SK-N-SH (cell line): Measurements from ENCODE around the gene CD83. TPM values are rescaled to one million over a fixed set of nuclear protein-coding genes. Genes with fewer than 3 reads are reported as not detected.

Experiments
- CTCF ChIA-PET: fragments of 300-600, 350-600 bp; formaldehyde crosslinking; extraction: SDS; loops from one replicate; lab custom pipeline; 2021; lab: Yijun Ruan, JAX
- POLR2A ChIA-PET: fragments of 350-600 bp; sonication (Branson Sonifier 250); formaldehyde crosslinking; extraction: SDS; loops from one replicate; lab custom pipeline; 2020; ENCODE audit warnings: antibody characterized with exemption, inconsistent platforms; lab: Yijun Ruan, JAX
- DNase-seq: peaks from one replicate; pipeline ENCODE4 v3.0.0; 2012
- H2AFZ ChIP-seq: fragments of 200-600 bp; sonication (generic); 2 replicates; pipeline ENCODE4 v1.8.1; 2016; ENCODE audit warnings: antibody characterized with exemption, mild to moderate bottlenecking, low read depth
- H3F3A ChIP-seq: fragments of 200-600 bp; sonication (generic); replicated peaks from 2 replicates; pipeline ENCODE3; 2016; ENCODE audit warnings: antibody characterized with exemption, mild to moderate bottlenecking; ENCODE audit not compliant: insufficient read depth
- H3K27ac ChIP-seq, 2 experiments: fragments of 200-500 bp in 1 of 2; fragments of 200-600 bp in 1 of 2; sonication (Bioruptor generic) in 1 of 2; sonication (generic), shearing (Covaris generic) in 1 of 2; 2 replicates each; pipeline versions ENCODE4 v1.5.1 to v1.6.1; 2014 to 2016; ENCODE audit warnings: low read depth in 2 of 2, inconsistent platforms in 1 of 2, low read length in 1 of 2, mild to moderate bottlenecking in 1 of 2, mixed read lengths in 1 of 2
- H3K27me3 ChIP-seq: fragments of 200-600 bp; sonication (generic), shearing (Covaris generic); 2 replicates; pipeline ENCODE4 v1.6.1; 2016; ENCODE audit warnings: mixed run types; ENCODE audit not compliant: insufficient read depth
- H3K36me3 ChIP-seq, 2 experiments: fragments of 200-500 bp in 1 of 2; fragments of 200-600 bp in 1 of 2; sonication (Bioruptor generic) in 1 of 2; sonication (generic) in 1 of 2; replicated peaks in 1 of 2; 2 replicates each; pipeline versions ENCODE3 to v1.5.1; 2014 to 2016; ENCODE audit warnings: low read length in 1 of 2, mild to moderate bottlenecking in 1 of 2; ENCODE audit not compliant: insufficient read depth in 2 of 2, control insufficient read depth in 1 of 2
- H3K4me1 ChIP-seq, 2 experiments: fragments of 200-500 bp in 1 of 2; fragments of 200-600 bp in 1 of 2; sonication (Bioruptor generic) in 1 of 2; sonication (generic), shearing (Covaris generic) in 1 of 2; 2 replicates each; pipeline versions ENCODE4 v1.5.1 to v1.6.1; 2014 to 2016; ENCODE audit warnings: low read depth in 1 of 2, low read length in 1 of 2, mixed run types in 1 of 2; ENCODE audit not compliant: insufficient read depth in 2 of 2, control insufficient read depth in 1 of 2
- H3K4me2 ChIP-seq: fragments of 200-600 bp; sonication (generic), shearing (Covaris generic); 2 replicates; pipeline ENCODE4 v1.6.1; 2017; ENCODE audit warnings: mixed run types
- H3K4me3 ChIP-seq, 2 experiments: fragments of 200-500 bp in 1 of 2; fragments of 200-600 bp in 1 of 2; sonication (Bioruptor generic) in 1 of 2; sonication (generic), shearing (Covaris generic) in 1 of 2; 2 replicates each; pipeline versions ENCODE4 v1.5.1 to v1.8.1; 2014 to 2016; ENCODE audit warnings: low read depth in 2 of 2, inconsistent platforms in 1 of 2, low read length in 1 of 2, mild to moderate bottlenecking in 1 of 2, mixed read lengths in 1 of 2, moderate library complexity in 1 of 2
- H3K79me2 ChIP-seq: fragments of 200-600 bp; sonication (generic); 2 replicates; pipeline ENCODE4 v1.8.1; 2017; ENCODE audit warnings: mild to moderate bottlenecking; ENCODE audit not compliant: insufficient read depth
- H3K9ac ChIP-seq: fragments of 200-600 bp; sonication (generic); 2 replicates; pipeline ENCODE4 v1.6.1; 2017; ENCODE audit warnings: mixed run types
- H3K9me2 ChIP-seq: fragments of 200-600 bp; sonication (generic); 2 replicates; pipeline ENCODE4 v1.6.1; 2017; ENCODE audit warnings: mixed run types
- H3K9me3 ChIP-seq: fragments of 200-600 bp; sonication (generic); 2 replicates; pipeline ENCODE4 v1.6.1; 2017; ENCODE audit warnings: mixed run types, mild to moderate bottlenecking, moderate library complexity
- H4K20me1 ChIP-seq: fragments of 200-600 bp; sonication (generic); 2 replicates; pipeline ENCODE4 v1.6.1; 2017; ENCODE audit warnings: mild to moderate bottlenecking, mixed run types; ENCODE audit not compliant: insufficient read depth
- ELF1 ChIP-seq: IDR thresholded peaks from 2 replicates; pipeline ENCODE4 v1.4.0; 2012
- EP300 ChIP-seq, 2 experiments: IDR thresholded peaks; 2 replicates each; pipeline versions ENCODE4 v1.4.0 to v1.6.1; 2012; ENCODE audit warnings: borderline replicate concordance in 1 of 2, low read depth in 1 of 2, low read length in 1 of 2
- GABPA ChIP-seq: IDR thresholded peaks from 2 replicates; pipeline ENCODE4 v1.4.0; 2012; ENCODE audit warnings: low read depth, mild to moderate bottlenecking
- GATA2 ChIP-seq: sonication (generic); formaldehyde crosslinking; IDR thresholded peaks from 2 replicates; pipeline ENCODE4 v1.5.0; 2020; ENCODE audit warnings: mild to moderate bottlenecking, missing genetic modification reagents
- IRF3 ChIP-seq: fragments of 150-350 bp; IDR thresholded peaks from 2 replicates; pipeline ENCODE4 v1.6.1; 2016; ENCODE audit warnings: mild to moderate bottlenecking, low read depth, low read length
- JUND ChIP-seq: IDR thresholded peaks from 2 replicates; pipeline ENCODE4 v1.4.0; 2012
- MAX ChIP-seq: IDR thresholded peaks from 2 replicates; pipeline ENCODE4 v1.4.0; 2012; ENCODE audit warnings: low read depth
- NFIC ChIP-seq: IDR thresholded peaks from 2 replicates; pipeline ENCODE4 v1.4.0; 2012; ENCODE audit warnings: borderline replicate concordance
- POLR2AphosphoS5 ChIP-seq: IDR thresholded peaks from 2 replicates; pipeline ENCODE4 v1.6.1; 2012; ENCODE audit warnings: low read depth, low read length
- RAD21 ChIP-seq: IDR thresholded peaks from 2 replicates; pipeline ENCODE4 v1.6.1; 2012; ENCODE audit warnings: mild to moderate bottlenecking, low read length
- RFX5 ChIP-seq: IDR thresholded peaks from 2 replicates; pipeline ENCODE4 v1.6.1; 2012; ENCODE audit warnings: mild to moderate bottlenecking, improper control_type of control experiment, low read length
- SIN3A ChIP-seq: IDR thresholded peaks from 2 replicates; pipeline ENCODE4 v1.6.1; 2012; ENCODE audit warnings: low read depth, mild to moderate bottlenecking, low read length, moderate library complexity, borderline replicate concordance
- SMC3 ChIP-seq: IDR thresholded peaks from 2 replicates; pipeline ENCODE4 v1.6.1; 2012; ENCODE audit warnings: low read depth, low read length, improper control_type of control experiment
- TEAD4 ChIP-seq: IDR thresholded peaks from 2 replicates; pipeline ENCODE4 v1.4.0; 2012; ENCODE audit warnings: mild to moderate bottlenecking, borderline replicate concordance; ENCODE audit not compliant: insufficient read depth
- USF1 ChIP-seq: IDR thresholded peaks from 2 replicates; pipeline ENCODE4 v1.4.0; 2012; ENCODE audit warnings: low read depth, borderline replicate concordance
- USF2 ChIP-seq: fragments of 150-350 bp; IDR thresholded peaks from 2 replicates; pipeline ENCODE4 v1.6.1; 2017; ENCODE audit warnings: antibody characterized with exemption, low read length, low read depth, borderline replicate concordance
- ZBTB33 ChIP-seq: IDR thresholded peaks from 2 replicates; pipeline ENCODE4 v1.4.0; 2012; ENCODE audit warnings: low read depth, borderline replicate concordance
- WGBS: methylation state at CpG from one replicate; pipeline ENCODE4 v1.1.6; 2017; ENCODE audit warnings: low lambda C conversion rate; 5-methylcytosine and 5-hydroxymethylcytosine counted together
- polyA plus RNA-seq, 3 experiments: library from polyadenylated mRNA; depleted of rRNA; stranded (reverse); fragments of >200 nt; gene quantifications; 2 replicates each; pipeline ENCODE4 v1.2.3, GENCODE V29; 2012

Gene CD83
- polyA plus RNA-seq, 1 of the 3 experiments (the other 2 are of a cell fraction) = 2.0 TPM

GRCh38 chr6:14174226-14174625 lies 56.7 kb downstream of the CD83 start:
- Histone ChIP-seq H3K27ac (no peak overlapping the region), H3F3A (no peaks in the 10 kb centered on the region), H3K9me3 (peaks cover 8% of the 10 kb centered on the region; the same call in 1 of the 2 replicates), H3K4me3 (no peak overlapping the region)
- POLR2A ChIA-PET = no interaction called here
- TF ChIP-seq NFIC (no peak), JUND (no peak), POLR2AphosphoS5 (no peak), RAD21 (no peak), IRF3 (no peak), EP300 (IDR thresholded peaks at IDR 0.05; ENCODE audit: borderline replicate concordance in 1 of 2, low read depth in 1 of 2, low read length in 1 of 2) (no peak), SIN3A (no peak)
- TF ChIP-seq, all 33 proteins: peak for 0
- Histone ChIP-seq H3K27me3 (no peaks in the 10 kb centered on the region), H2AFZ (no peak overlapping the region), H3K36me3 (peaks cover 0 to 8% of the 10 kb centered on the region in 2 experiments), H3K4me2 (no peak overlapping the region), H3K4me1 (no peaks in the 10 kb centered on the region), H3K9ac (no peak overlapping the region), H4K20me1 (no peaks in the 10 kb centered on the region), H3K9me2 (no peaks in the 10 kb centered on the region), H3K79me2 (no peaks in the 10 kb centered on the region)
- 30% methylated on average over 3 of the region's 3 CpGs for WGBS
- CTCF ChIA-PET = no interaction called here
- DNase-seq = no peak

- Histone ChIP-seq H4K20me1 (no peaks in the 10 kb centered on the region), H3K27ac (no peak overlapping the region), H2AFZ (no peak overlapping the region), H3K36me3 (peaks cover 0 to 7% of the 10 kb centered on the region in 2 experiments), H3K9ac (no peak overlapping the region), H3K9me2 (no peaks in the 10 kb centered on the region), H3K9me3 (peaks cover 6% of the 10 kb centered on the region; the same call in 1 of the 2 replicates), H3K4me2 (no peak overlapping the region), H3F3A (no peaks in the 10 kb centered on the region)
- WGBS = 60% methylated on average over 4 of the region's 4 CpGs
- no peak for DNase-seq
- TF ChIP-seq GABPA (no peak), ELF1 (no peak), USF1 (no peak)
- TF ChIP-seq, all 33 proteins: peak for 0
- Histone ChIP-seq H3K27me3 (no peaks in the 10 kb centered on the region), H3K4me3 (no peak overlapping the region), H3K4me1 (no peaks in the 10 kb centered on the region), H3K79me2 (no peaks in the 10 kb centered on the region)
- POLR2A ChIA-PET = no interaction called here
- CTCF ChIA-PET = no interaction called here
Observed at GRCh38 chr6:14174996-14175395, 57.4 kb downstream of the CD83 start.

- Histone ChIP-seq H3K27me3 (no peaks in the 10 kb centered on the region), H3K4me1 (no peaks in the 10 kb centered on the region), H3K79me2 (no peaks in the 10 kb centered on the region), H3K9ac (no peak overlapping the region), H3K9me2 (no peaks in the 10 kb centered on the region), H3K9me3 (no peaks in the 10 kb centered on the region), H4K20me1 (no peaks in the 10 kb centered on the region), H3K4me3 (no peak overlapping the region), H3K27ac (no peak overlapping the region), H2AFZ (no peak overlapping the region), H3F3A (no peaks in the 10 kb centered on the region), H3K4me2 (no peak overlapping the region), H3K36me3 (no peaks in the 10 kb centered on the region)
- ChIA-PET CTCF (no interaction called here), POLR2A (no interaction called here)
- WGBS = 49% methylated on average over 7 of the region's 7 CpGs
- DNase-seq = no peak
- TF ChIP-seq MAX = no peak
- TF ChIP-seq ZBTB33 = no peak
- TF ChIP-seq USF2 = no peak
- TF ChIP-seq JUND = no peak
- TF ChIP-seq TEAD4 = no peak
- TF ChIP-seq POLR2AphosphoS5 = no peak
- no peak for TF ChIP-seq RFX5
- no peak for TF ChIP-seq SIN3A
- TF ChIP-seq SMC3 = no peak
- no peak for TF ChIP-seq GATA2 (CRISPR knock-in tag)
Observed at GRCh38 chr6:14176429-14176828, 58.9 kb downstream of the CD83 start.
